Measurements from ENCODE around the gene ANKUB1. TPM values are rescaled to one million over a fixed set of nuclear protein-coding genes. Genes with fewer than 3 reads are reported as not detected.

The ANKUB1 gene
- total RNA-seq, 2 experiments from 2014 or later = not detected

GRCh38 chr3:149816311-149816710, 24.0 kb upstream of the ANKUB1 start:
- H3K9me3 Mint-ChIP-seq = no peaks in the 10 kb centered on the region
- H3K27me3 ChIP-seq (ENCODE audit: control insufficient read depth in 1 of 2, insufficient read depth in 2 of 2, low read length in 2 of 2) = no peaks in the 10 kb centered on the region
- no peak overlapping the region for H3K27ac Mint-ChIP-seq
- no peaks in the 10 kb centered on the region for H3K36me3 ChIP-seq (ENCODE audit: insufficient read depth, low read length)
- H3K4me1 ChIP-seq (ENCODE audit: insufficient read depth, low read length) = peaks cover 19% of the 10 kb centered on the region
- peaks cover 31% of the 10 kb centered on the region for H3K36me3 Mint-ChIP-seq (ENCODE audit: low read depth)
- DNase-seq (no peak), ATAC-seq (ENCODE audit: poor library complexity) (no peak)
- H3K4me1 Mint-ChIP-seq (ENCODE audit: low read depth) = peaks cover 87% of the 10 kb centered on the region
- H3K27me3 Mint-ChIP-seq = no peaks in the 10 kb centered on the region
- intact Hi-C loops (cut with DNase I, micrococcal nuclease) = loop anchor here in 1 of 2 experiments (5.0 to 10.0 kb wide), 4 partner anchors 36 to 948 kb away; partner anchors contain the start of genes GYG1, SIAH2 and TSC22D2
- ChIA-PET POLR2A (no interaction called here), CTCF (no interaction called here)
- no peak overlapping the region for H3K4me3 ChIP-seq (ENCODE audit: low read length)
- H3K27ac ChIP-seq (ENCODE audit: low read depth in 1 of 2, low read length in 2 of 2) = no peak overlapping the region
- no peak for TF ChIP-seq CTCF (IDR thresholded peaks at IDR 0.05)
- no peaks in the 10 kb centered on the region for H3K9me3 ChIP-seq (ENCODE audit: control insufficient read depth in 1 of 2, insufficient read depth in 1 of 2, low read length in 2 of 2)
- peak overlapping the region; percentile 40 for H3K4me3 Mint-ChIP-seq

DNA sequence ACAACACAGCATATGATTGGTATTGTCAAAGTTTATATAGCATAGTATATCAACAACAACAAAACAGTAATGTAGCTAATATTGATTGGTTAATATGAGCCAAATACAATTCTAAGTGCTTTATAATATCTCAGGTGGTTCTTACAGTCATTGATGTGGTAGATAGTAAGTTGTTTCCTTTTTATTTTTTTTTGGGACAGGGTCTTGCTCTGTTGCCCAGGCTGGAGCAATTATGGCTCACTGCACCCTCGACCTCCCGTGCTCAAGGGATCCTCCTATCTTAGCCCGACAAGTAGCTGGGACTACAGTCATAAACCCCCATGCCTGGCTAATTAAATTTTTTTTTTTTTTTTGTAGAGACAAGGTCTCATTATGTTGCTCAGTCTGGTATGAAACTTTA, 23.4 kb upstream of the ANKUB1 start:
- POLR2A ChIA-PET = no interaction called here
- ATAC-seq (ENCODE audit: poor library complexity) = no peak

GRCh38 chr3:149815321-149815720, 23.0 kb upstream of the ANKUB1 start:
- DNase-seq (peak in 2 of 14 experiments; percentile 26 to 29), ATAC-seq (ENCODE audit: poor library complexity) (no peak)
- Histone ChIP-seq H3K27ac (ENCODE audit: low read depth in 1 of 2, low read length in 2 of 2) (no peak overlapping the region), H3K36me3 (ENCODE audit: insufficient read depth, low read length) (no peaks in the 10 kb centered on the region), H3K4me3 (ENCODE audit: low read length) (no peak overlapping the region), H3K27me3 (ENCODE audit: control insufficient read depth in 1 of 2, insufficient read depth in 2 of 2, low read length in 2 of 2) (no peaks in the 10 kb centered on the region), H3K9me3 (ENCODE audit: control insufficient read depth in 1 of 2, insufficient read depth in 1 of 2, low read length in 2 of 2) (no peaks in the 10 kb centered on the region), H3K4me1 (ENCODE audit: insufficient read depth, low read length) (peaks cover 19% of the 10 kb centered on the region)
- Mint-ChIP-seq H3K4me1 (ENCODE audit: low read depth) (peaks cover 77% of the 10 kb centered on the region), H3K27me3 (no peaks in the 10 kb centered on the region), H3K9me3 (no peaks in the 10 kb centered on the region), H3K27ac (no peak overlapping the region), H3K36me3 (ENCODE audit: low read depth) (peaks cover 31% of the 10 kb centered on the region), H3K4me3 (peak overlapping the region; percentile 98)
- intact Hi-C loops (cut with DNase I, micrococcal nuclease) = loop anchor here in 1 of 2 experiments (5.0 to 10.0 kb wide), 4 partner anchors 37 to 949 kb away; partner anchors contain the start of genes GYG1, SIAH2 and TSC22D2
- CTCF ChIA-PET = no interaction called here
- POLR2A ChIA-PET = interaction anchor here (0.7 to 3.2 kb wide), 2 partner anchors 63 to 156 kb away, joined by 3 to 31 read pairs; partner anchors contain the start of gene COMMD2
- no peak for TF ChIP-seq CTCF (IDR thresholded peaks at IDR 0.05)

More for the DNA sequence above, 23.4 kb upstream of the ANKUB1 start:
- intact Hi-C loops (cut with DNase I, micrococcal nuclease) = loop anchor here in 1 of 2 experiments (5.0 to 10.0 kb wide), 4 partner anchors 37 to 949 kb away; partner anchors contain the start of genes GYG1, SIAH2 and TSC22D2
- no peak for DNase-seq
- Mint-ChIP-seq H3K27me3 (no peaks in the 10 kb centered on the region), H3K9me3 (no peaks in the 10 kb centered on the region), H3K36me3 (ENCODE audit: low read depth) (peaks cover 31% of the 10 kb centered on the region), H3K4me1 (ENCODE audit: low read depth) (peaks cover 81% of the 10 kb centered on the region), H3K4me3 (peak overlapping the region; percentile 59), H3K27ac (no peak overlapping the region)
- no peak overlapping the region for H3K4me3 ChIP-seq (ENCODE audit: low read length)
- H3K27me3 ChIP-seq (ENCODE audit: control insufficient read depth in 1 of 2, insufficient read depth in 2 of 2, low read length in 2 of 2) = no peaks in the 10 kb centered on the region
- TF ChIP-seq CTCF (IDR thresholded peaks at IDR 0.05) = no peak
- H3K4me1 ChIP-seq (ENCODE audit: insufficient read depth, low read length) = peaks cover 19% of the 10 kb centered on the region
- H3K9me3 ChIP-seq (ENCODE audit: control insufficient read depth in 1 of 2, insufficient read depth in 1 of 2, low read length in 2 of 2) = no peaks in the 10 kb centered on the region
- CTCF ChIA-PET = no interaction called here
- no peaks in the 10 kb centered on the region for H3K36me3 ChIP-seq (ENCODE audit: insufficient read depth, low read length)
- H3K27ac ChIP-seq (ENCODE audit: low read depth in 1 of 2, low read length in 2 of 2) = no peak overlapping the region

Measured in CD4-positive, alpha-beta T cell (primary cell).